Glomerular visceral epithelial cell (primary cell): ENCODE results near the gene PAH.

Experiments
- DNase-seq: peaks from one replicate; pipeline ENCODE4 v3.0.0-alpha.2; 2016; ENCODE audit errors: extremely low spot score

Gene PAH

GRCh38 chr12:102917026-102917787 lies at the start of gene PAH:
PAH (minus strand) TSS chr12:102917244; CDS start chr12:102917130, 114 bp downstream.
- DNase-seq: no peak

- no peak for DNase-seq
Observed at GRCh38 chr12:102966200-102966863, 49.3 kb upstream of the PAH start.

GRCh38 chr12:102965281-102966155 lies 48.5 kb upstream of the PAH start:
- no peak for DNase-seq

- no peak for DNase-seq
Observed at GRCh38 chr12:102964872-102965271, 47.8 kb upstream of the PAH start.

- no peak for DNase-seq
Observed at GRCh38 chr12:102963796-102964195, 46.8 kb upstream of the PAH start.

- DNase-seq: no peak
Observed at GRCh38 chr12:102962986-102963385, 45.9 kb upstream of the PAH start.

GRCh38 chr12:102962532-102962931 lies 45.5 kb upstream of the PAH start:
- no peak for DNase-seq

GRCh38 chr12:102961466-102961855 lies 44.4 kb upstream of the PAH start:
- no peak for DNase-seq

- no peak for DNase-seq
Observed at GRCh38 chr12:102960766-102961465, 43.9 kb upstream of the PAH start.

- DNase-seq: no peak
Observed at GRCh38 chr12:102959391-102959790, 42.3 kb upstream of the PAH start.

GRCh38 chr12:102958830-102959176 lies 41.8 kb upstream of the PAH start:
- no peak for DNase-seq

- DNase-seq: peak; percentile 18
Observed at GRCh38 chr12:102958073-102958829, 41.2 kb upstream of the PAH start.

GRCh38 chr12:102957339-102958050 lies 40.5 kb upstream of the PAH start, which contains the start of gene ASCL1:
ASCL1 (plus strand) TSS chr12:102957674; CDS start chr12:102958245, 571 bp downstream.
- DNase-seq: peak; percentile 2

- no peak for DNase-seq
Observed at GRCh38 chr12:102956738-102957327, 39.8 kb upstream of the PAH start.

- no peak for DNase-seq
Observed at GRCh38 chr12:102955926-102956737, 39.1 kb upstream of the PAH start.

GRCh38 chr12:102954134-102954533 lies 37.1 kb upstream of the PAH start:
- no peak for DNase-seq

- no peak for DNase-seq
Observed at GRCh38 chr12:102953221-102953620, 36.2 kb upstream of the PAH start.

GRCh38 chr12:102951841-102952240 lies 34.8 kb upstream of the PAH start:
- DNase-seq: no peak
